Measurements from ENCODE around the gene SNAPC2. TPM values are rescaled to one million over a fixed set of nuclear protein-coding genes. Genes with fewer than 3 reads are reported as not detected.

Gene SNAPC2
- total RNA-seq, 1 donor from 2014 or later = 14.4 TPM

- intact Hi-C loops (cut with micrococcal nuclease) = loop anchor here (10.0 kb wide), 2 partner anchors 268 to 388 kb away; partner anchors contain the start of gene PNPLA6
- DNase-seq (no peak), ATAC-seq (ENCODE audit: low read depth) (no peak)
- H3K4me1 Mint-ChIP-seq = peaks cover 42% of the 10 kb centered on the region
- H3K9me3 Mint-ChIP-seq = no peaks in the 10 kb centered on the region
- H3K4me3 Mint-ChIP-seq = no peak overlapping the region
- CTCF ChIA-PET = interaction anchor here (1.0 kb wide), 1 partner anchor 21 kb away, joined by 3 read pairs; the partner anchor contains the start of gene TIMM44
- H3K27ac Mint-ChIP-seq = no peak overlapping the region
- TF ChIP-seq, protein P1, sequence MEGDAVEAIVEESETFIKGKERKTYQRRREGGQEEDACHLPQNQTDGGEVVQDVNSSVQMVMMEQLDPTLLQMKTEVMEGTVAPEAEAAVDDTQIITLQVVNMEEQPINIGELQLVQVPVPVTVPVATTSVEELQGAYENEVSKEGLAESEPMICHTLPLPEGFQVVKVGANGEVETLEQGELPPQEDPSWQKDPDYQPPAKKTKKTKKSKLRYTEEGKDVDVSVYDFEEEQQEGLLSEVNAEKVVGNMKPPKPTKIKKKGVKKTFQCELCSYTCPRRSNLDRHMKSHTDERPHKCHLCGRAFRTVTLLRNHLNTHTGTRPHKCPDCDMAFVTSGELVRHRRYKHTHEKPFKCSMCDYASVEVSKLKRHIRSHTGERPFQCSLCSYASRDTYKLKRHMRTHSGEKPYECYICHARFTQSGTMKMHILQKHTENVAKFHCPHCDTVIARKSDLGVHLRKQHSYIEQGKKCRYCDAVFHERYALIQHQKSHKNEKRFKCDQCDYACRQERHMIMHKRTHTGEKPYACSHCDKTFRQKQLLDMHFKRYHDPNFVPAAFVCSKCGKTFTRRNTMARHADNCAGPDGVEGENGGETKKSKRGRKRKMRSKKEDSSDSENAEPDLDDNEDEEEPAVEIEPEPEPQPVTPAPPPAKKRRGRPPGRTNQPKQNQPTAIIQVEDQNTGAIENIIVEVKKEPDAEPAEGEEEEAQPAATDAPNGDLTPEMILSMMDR (IDR thresholded peaks at IDR 0.05) = no peak
- peaks cover 5% of the 10 kb centered on the region for H3K27me3 Mint-ChIP-seq
- POLR2A ChIA-PET = interaction anchor here (1.1 to 4.0 kb wide), 3 partner anchors 19 to 22 kb away, joined by 3 to 49 read pairs (median 30); partner anchors contain the start of genes MAP2K7 and TIMM44
- peaks cover 11% of the 10 kb centered on the region for H3K36me3 Mint-ChIP-seq (ENCODE audit: low read depth)
Observed at GRCh38 chr19:7922836-7923195, 2.7 kb downstream of the SNAPC2 start.

- Mint-ChIP-seq H3K9me3 (no peaks in the 10 kb centered on the region), H3K27me3 (peaks cover 2% of the 10 kb centered on the region), H3K4me3 (no peak overlapping the region), H3K27ac (no peak overlapping the region), H3K4me1 (peaks cover 39% of the 10 kb centered on the region), H3K36me3 (ENCODE audit: low read depth) (peaks cover 12% of the 10 kb centered on the region)
- ATAC-seq (ENCODE audit: low read depth) = no peak
- no peak for DNase-seq
- ChIA-PET POLR2A (interaction anchor here (1.2 to 4.0 kb wide), 2 partner anchors 19 to 20 kb away, joined by 3 to 49 read pairs; partner anchors contain the start of gene TIMM44), CTCF (interaction anchor here (1.0 to 1.1 kb wide), 2 partner anchors 15 to 243 kb away, joined by 3 to 4 read pairs; partner anchors contain the start of gene TRAPPC5)
- TF ChIP-seq, protein P1 (IDR thresholded peaks at IDR 0.05) = no peak
- intact Hi-C loops (cut with micrococcal nuclease) = loop anchor here (10.0 kb wide), 2 partner anchors 269 to 389 kb away; partner anchors contain the start of gene PNPLA6
Observed at GRCh38 chr19:7923295-7924191, 3.4 kb downstream of the SNAPC2 start.

GRCh38 chr19:7924241-7924640, 4.1 kb downstream of the SNAPC2 start:
- CTCF ChIA-PET = interaction anchor here (1.0 to 1.1 kb wide), 2 partner anchors 14 to 243 kb away, joined by 3 to 4 read pairs; partner anchors contain the start of gene TRAPPC5
- intact Hi-C loops (cut with micrococcal nuclease) = loop anchor here (10.0 kb wide), 2 partner anchors 269 to 389 kb away; partner anchors contain the start of gene PNPLA6
- peaks cover 17% of the 10 kb centered on the region for H3K36me3 Mint-ChIP-seq (ENCODE audit: low read depth)
- POLR2A ChIA-PET = interaction anchor here (1.2 kb wide), 1 partner anchor 19 kb away, joined by 3 read pairs; the partner anchor contains the start of gene TIMM44
- no peaks in the 10 kb centered on the region for H3K9me3 Mint-ChIP-seq
- H3K27me3 Mint-ChIP-seq = peaks cover 1% of the 10 kb centered on the region
- no peak overlapping the region for H3K27ac Mint-ChIP-seq
- ATAC-seq (ENCODE audit: low read depth) (no peak), DNase-seq (no peak)
- H3K4me1 Mint-ChIP-seq = peaks cover 39% of the 10 kb centered on the region
- TF ChIP-seq, protein P1 (IDR thresholded peaks at IDR 0.05) = no peak
- H3K4me3 Mint-ChIP-seq = peak overlapping the region; percentile 46

DNA sequence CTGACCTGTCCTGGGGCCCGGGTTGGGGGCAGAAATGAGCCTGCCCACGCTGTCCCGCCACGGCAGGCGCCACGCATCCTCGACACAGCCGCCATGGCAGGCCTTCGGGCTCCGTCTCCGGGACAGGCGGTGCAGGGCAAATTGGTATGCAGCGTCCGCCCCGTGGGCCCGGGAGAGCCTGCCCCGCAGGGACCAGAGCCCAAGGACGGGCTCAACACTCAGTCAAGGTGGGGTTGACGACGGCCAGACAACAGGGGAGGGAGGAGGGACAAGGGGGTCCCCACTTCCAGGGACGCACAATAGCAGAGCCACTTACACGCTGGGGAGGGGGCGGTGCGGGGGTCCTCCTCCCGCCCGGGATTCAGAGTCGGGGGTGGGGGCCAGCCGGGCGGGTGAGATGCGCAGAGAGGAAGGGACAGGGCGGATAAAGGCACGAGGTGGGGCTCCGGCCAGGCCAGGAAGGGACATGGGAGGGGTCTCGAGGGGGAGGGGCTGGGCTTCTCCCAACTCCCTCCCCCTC, 4.6 kb downstream of the SNAPC2 start:
- H3K27me3 Mint-ChIP-seq = peaks cover 1% of the 10 kb centered on the region
- ATAC-seq (ENCODE audit: low read depth) = no peak

More for the DNA sequence above, 4.6 kb downstream of the SNAPC2 start:
- no peak for DNase-seq
- H3K9me3 Mint-ChIP-seq = no peaks in the 10 kb centered on the region
- H3K36me3 Mint-ChIP-seq (ENCODE audit: low read depth) = peaks cover 18% of the 10 kb centered on the region
- intact Hi-C loops (cut with micrococcal nuclease) = loop anchor here (1.0 to 10.0 kb wide), 5 partner anchors 71 to 390 kb away; partner anchors contain the start of gene PNPLA6
- H3K27ac Mint-ChIP-seq = no peak overlapping the region
- TF ChIP-seq, protein P1 (IDR thresholded peaks at IDR 0.05) = no peak
- ChIA-PET POLR2A (interaction anchor here (1.2 kb wide), 1 partner anchor 18 kb away, joined by 3 read pairs; the partner anchor contains the start of gene TIMM44), CTCF (interaction anchor here (1.0 to 1.1 kb wide), 2 partner anchors 13 to 244 kb away, joined by 3 to 4 read pairs; partner anchors contain the start of gene TRAPPC5)
- H3K4me1 Mint-ChIP-seq = peaks cover 35% of the 10 kb centered on the region
- no peak overlapping the region for H3K4me3 Mint-ChIP-seq
